Femur (tissue), 1 donor: Measurements from ENCODE around the gene DVL1.
"Not testable (repeated sequence)": the region's sequence is repeated elsewhere in the genome, so short reads cannot be mapped to it uniquely, and the experiment has no call there.

Source experiments
- DNase-seq: peaks from one replicate; pipeline ENCODE4 v3.0.0-alpha.2; 2017

DVL1 gene

DNA sequence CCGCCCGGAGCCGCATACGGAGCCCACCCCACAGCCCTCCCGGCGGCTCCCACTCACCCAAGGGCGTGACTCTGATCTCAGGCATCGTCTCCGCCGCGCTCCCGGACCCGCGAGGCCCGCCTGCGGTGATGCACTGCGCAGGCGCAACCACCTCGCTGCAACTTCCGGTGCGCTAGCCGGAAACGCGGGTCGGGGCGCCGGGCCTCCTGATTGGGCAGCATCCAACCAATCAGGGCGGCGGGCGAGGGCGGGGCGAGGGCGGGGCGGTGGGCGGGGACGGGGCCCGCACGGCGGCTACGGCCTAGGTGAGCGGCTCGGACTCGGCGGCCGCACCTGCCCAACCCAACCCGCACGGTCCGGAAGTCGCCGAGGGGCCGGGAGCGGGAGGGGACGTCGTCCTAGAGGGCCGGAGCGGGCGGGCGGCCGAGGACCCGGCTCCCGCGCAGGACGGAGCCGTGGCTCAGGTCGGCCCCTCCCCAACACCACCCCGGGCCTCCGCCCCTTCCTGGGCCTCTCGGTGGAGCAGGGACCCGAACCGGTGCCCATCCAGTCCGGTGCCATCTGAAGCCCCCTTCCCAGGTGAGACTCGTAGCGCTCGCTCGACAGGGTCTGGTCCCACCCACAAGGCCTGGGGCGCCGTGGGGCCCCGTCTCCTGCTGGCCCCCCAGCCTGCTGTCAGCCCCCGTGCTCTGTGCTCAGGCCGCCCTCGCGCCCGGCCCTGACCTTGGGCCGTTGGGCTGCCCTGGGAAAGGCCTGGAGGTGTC is 24.5 kb downstream of the DVL1 start, which contains the start of the genes CPTP and INTS11:
TSS of gene CPTP (plus strand) at position 279 of the 764 bp plus-strand sequence. CDS start 2,109 bp downstream, outside the sequence.
TSS of gene INTS11 (minus strand) at position 137 of the 764 bp plus-strand sequence. CDS start at position 85, 52 bp downstream.
- peak; percentile 96 for DNase-seq

DNA sequence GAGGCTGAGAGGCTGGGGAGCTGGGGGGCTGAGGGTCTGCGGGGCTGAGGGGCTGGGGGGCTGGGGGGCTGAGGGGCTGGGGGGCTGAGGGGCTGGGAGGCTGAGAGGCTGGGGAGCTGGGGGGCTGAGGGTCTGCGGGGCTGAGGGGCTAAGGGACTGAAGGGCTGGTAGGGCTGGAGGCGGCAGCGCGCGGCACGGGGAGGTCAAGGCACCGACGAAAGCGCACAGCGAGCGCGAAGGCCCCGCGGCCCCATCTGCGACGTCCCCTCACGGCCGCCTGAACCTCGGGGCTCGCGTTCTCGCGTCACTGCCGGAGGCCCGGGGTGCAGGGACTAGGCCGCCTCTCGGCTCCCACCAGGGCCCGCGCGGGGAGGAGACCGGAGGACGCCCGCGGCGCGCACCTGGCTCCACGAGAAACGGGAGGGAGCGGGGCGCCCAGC is 25.1 kb downstream of the DVL1 start:
- no peak for DNase-seq

DNA sequence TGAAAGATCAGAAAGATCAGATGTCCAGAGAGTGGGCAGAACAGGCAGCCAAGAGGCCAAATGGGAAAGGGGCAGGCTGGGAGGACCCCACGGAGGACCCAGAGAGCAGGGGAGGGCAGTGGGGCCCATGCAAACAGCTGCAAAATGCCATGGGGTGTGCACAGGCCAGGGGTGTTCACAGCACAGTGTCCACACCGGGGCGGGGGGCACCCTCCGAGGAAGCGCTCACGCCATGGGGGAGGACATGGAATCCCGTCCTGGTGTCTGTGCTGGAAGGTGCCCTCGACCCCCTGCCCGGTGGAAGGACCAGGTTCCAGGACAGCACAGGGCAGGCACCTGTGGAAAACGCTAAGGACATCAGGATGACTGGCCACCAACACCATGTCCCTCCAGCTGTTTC is 26.3 kb downstream of the DVL1 start:
- no peak for DNase-seq

DNA sequence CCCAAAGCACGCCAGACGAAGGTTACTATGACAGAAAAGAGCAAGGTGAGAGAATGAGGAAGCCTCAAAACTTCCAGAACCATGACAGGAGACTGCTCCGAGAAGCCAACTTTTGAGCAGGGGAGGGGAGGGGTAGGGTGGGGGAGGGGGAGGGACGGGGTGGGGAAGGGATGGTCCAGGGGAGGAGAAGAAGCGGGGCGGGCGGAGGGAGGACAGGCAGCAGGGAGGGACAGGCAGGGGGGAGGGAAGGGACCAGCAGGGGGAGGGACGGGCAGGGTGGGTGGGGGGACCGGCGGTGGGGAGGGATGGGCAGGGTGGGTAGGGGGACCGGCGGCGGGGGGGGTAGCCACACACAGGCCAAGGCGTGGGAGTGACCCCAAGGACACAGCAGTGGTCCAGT is 26.8 kb downstream of the DVL1 start:
- no peak for DNase-seq

DNA sequence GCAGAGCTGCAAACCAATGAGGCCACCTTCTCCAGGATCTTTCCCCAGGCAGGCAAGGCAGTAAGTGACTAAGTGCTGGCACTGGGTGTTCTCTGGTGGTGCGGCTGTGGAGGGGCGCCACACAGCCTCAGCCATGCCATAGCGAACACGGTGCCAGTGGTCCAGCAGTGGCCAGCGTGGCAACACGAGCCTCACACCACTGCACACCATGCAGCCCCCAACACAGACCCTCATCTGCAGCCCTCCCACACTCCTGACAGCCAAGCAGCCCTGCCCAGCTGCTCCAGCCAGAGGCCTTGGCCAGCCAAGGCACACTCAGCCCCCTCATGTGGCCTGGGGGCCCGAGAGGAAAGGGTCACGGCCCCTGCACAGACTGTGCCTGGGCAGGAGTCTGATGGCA is 27.7 kb downstream of the DVL1 start:
- no peak for DNase-seq

DNA sequence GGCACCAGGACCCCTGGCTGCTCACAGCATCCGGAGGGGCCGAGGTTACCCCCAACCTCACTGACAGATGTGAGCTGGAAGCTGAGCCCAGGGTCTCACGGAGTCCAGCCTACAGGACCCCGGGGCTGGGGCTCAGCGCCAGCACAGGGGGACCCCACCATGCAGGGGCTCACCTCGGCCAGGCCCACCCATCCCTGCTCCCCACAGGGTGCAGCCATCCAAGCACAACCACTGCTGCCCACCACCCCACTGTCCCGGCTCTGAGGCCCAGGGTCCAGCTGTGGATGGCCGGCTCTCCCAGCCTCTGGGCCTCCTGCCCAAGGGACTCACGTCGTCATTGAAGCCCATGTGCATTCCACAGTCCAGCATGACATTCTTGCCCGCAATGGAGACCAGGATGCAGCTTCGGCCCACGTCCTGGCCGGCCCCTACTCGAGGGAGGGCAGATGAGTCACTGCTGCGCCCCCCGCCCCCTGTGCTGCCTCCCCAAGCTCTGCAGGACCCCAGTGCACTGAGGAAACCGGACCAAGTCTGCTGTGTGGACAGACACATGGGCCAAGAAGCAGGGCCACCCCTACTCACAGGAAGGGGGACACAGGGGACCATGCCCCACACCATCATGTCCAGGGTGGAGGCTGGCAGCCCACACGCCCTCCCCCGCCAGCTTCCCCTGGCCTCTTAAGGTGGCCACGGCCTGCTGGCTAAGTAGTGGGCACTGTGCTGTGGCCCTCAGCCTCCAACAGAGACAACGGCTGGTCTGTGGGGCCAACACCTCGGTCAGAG is 28.4 kb downstream of the DVL1 start:
- no peak for DNase-seq

DNA sequence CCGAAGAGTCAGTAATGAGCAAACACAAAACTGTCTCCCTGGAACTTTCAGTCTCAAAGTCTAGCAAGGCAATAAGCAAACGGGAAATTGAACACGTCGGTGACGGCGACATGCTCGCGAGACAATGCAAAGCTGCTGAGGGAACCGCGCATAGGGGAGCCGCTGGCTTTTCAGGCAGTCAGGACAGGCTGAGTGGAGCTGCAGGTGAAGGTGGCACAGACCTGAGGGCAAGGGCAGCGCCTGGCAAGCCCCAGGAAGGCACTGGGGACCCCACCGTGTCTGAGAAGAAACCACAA is 29.6 kb downstream of the DVL1 start:
- DNase-seq = no peak

DNA sequence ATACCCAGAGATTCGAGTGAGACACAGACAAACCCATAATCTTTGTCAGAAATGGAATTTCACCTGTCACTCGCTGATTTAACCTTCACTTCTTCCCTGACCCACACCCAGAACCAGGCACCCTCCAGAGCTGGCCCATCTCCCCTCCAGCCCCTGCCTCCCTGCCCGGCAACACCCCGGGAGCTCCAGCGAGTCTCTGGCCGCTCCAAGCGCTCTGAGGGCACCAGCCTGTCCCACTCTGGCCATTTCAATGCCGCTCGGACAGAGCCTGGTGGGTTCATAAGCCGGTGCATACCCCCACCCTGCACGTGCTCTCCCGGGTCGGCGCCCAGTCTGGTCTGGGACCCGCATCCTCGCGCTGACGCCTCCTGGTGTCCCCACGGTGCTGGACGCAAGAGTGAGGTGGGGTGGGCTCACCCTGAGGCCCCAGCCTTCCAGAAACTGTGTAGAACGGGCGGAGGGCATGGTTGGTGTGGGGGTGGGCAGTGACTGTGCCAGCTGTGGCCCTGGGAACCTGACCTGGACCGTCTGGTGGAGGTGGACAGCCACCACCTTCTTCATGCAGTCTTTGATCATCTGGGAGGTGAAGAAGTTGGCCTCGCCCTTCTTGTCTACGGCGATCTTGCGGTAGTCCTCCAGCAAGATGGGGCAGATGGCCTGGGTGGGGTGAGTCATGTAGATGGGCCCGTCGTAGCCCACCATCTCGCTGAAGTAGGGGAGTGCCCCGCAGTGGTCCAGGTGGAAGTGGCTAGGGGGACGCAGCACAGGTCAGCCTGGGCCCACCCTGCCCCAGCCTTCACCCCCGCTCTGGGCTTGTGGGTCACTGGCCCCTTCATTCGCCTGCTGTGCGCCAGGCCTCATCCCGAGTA is 30.2 kb downstream of the DVL1 start:
- no peak for DNase-seq

DNA sequence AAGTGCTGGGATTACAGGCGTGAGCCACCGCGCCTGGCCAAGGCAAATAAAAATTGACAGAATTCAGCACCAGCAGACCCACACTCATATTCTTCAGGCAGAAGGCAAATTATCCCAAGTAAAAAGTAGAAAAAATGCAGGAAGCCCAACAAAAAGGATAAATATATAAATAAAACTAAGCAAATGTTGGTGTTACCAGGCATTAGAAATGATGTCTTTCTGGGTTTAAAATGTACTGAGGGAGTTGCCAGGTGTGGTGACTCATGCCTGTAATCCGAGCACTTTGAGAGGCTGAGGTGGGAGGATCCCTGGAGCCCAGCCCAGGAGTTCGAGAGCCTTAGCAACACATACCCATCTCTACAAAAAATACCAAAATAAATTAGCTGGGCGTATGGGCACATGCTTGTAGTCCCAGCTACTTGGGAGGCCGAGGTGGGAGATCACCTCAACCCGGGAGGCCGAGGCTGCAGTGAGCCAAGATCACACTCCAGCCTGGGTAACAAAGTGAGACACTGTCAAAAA is 31.0 kb downstream of the DVL1 start:
- DNase-seq = peak; percentile 78

DNA sequence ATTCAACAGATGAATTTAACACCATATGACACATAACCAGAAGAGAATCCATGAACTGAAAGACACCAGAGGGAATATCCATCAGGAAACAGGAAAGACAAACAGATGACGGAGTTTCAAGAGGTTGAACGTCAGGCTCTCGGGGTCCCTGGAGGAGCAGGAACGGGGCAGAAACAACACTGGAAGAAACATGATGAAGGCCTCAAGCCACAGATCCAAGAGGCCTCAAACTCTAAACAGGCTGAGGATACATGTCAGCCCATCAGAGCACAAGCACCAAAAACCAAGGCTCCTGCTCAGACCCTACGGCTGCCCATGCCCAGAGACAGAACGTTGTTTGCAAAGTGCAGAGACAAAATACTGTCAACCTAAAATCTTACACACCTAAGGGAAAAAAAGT is 31.8 kb downstream of the DVL1 start:
- DNase-seq = no peak

DNA sequence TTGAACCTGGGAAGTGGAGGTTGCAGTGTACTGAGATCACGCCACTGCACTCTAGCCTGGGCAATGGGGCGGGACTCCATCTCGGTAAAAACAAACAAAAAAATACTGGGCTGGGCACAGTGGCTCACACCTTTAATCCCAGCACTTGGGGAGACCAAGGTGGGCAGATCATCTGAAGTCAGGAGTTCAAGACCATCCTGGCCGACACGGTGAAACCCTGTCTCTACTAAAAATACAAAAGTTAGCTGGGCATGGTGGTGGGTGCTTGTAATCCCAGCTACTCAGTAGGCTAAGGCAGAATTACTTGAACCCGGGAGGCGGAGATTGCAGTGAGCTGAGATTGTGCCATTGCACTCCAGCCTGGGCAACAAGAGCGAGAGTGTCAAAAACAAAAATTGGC is 33.0 kb downstream of the DVL1 start:
- DNase-seq = not testable (repeated sequence)

DNA sequence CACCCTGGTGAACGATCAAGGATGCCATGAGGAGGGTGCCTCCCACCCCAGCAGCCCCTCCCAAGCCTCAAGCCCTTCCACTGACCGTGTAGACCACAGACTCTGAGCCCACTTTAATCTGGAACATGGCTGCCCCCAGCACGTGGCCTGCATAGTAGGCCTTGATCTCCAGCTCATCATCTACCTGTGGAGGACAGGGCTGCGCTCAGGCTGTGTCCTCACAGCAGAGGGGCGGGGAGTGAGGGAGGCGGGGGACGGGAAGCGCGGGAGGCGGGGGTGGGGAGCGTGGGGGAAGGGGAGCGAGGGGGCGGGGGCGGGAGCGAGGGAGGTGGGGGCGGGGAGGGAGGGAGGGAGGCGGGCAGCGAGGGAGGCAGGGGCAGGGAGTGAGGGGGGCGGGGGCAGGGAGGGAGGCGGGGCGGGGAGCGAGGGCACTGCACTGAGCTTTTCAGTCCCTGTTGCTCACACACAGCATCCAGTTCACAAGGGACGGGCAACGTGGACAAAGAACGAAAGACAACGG is 33.7 kb downstream of the DVL1 start:
- DNase-seq = no peak

DNA sequence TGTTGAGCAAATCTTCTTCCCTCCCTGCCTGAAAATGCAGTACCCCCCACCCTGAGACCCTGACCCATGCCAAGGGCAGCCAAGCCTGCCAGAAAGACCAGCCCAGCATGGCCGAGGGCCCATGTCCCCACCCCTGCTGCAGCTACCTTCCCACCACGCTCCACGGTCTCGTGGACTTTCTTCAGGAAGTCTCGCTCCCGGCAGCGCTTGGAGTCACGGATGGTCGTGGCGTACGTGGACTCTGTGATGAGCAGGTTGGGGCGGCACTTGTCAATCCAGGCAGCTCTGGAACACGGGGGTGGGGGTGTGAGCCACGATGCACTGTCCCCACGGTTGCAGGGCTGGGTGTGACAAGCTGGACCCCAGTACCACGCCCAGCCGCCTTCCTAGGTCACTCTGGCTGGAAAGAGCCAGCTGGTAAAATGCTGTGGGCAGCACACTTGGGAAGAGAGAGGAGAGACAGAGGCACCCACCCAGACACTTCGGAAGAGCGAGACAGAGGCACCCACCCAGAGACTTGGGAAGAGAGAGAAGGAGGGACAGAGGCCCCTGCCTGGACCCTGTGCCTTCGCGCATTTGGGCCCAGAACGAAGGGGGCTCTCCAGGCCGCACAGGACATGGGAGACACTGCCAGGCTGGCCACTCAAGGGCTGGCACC is 34.4 kb downstream of the DVL1 start:
- DNase-seq = no peak

DNA sequence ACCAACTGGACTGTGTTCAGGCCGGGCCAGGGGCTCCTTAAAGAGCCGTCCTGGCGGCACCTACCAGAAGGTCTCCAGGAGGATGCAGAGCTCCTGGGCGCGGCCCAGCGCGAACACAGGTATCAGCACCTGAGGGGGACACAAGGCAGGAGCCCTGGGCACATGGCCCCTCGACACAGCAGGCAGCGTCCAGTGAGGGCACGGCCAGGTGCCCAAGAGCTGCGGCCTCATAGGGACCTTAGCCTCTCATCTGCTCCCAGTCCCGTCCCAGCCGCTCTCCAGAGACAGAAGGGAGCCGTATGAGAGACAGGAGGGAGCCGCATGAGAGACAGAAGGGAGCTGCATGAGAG is 35.0 kb downstream of the DVL1 start:
- no peak for DNase-seq

DNA sequence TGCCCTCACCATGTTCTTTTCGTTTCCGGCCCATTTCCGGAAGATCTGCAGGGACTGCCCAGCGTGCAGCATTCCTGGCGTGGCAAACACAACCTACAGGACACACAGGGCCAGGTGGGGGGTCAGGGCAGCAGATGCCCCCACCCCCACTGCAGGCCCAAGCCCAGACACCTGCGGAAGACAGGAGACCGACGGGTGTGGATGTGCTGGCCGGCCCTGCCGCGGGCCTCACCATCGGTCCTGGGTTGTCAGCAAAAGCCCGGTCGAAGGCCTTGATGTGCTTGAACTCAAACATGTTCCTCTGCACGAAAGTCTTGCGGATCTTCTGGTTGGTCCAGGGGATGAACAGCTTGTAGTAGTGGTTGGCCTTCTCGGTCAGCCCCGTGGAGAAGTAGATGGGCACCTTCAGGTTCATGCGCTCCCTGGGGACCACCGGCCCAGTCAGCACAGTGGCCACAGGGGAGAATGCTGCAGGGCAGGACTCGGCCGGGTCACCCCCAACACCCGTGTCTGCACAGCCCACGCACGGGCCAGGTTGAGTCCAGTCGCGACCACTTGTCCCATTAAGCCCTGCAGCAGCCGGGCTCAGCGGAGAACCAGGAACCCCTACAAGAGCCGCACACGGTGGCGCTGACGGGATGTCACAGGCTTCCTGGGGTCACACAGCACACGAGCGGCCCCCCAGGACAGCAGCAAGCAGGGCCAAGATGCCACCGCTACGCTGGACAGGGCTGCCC is 35.5 kb downstream of the DVL1 start:
- DNase-seq = no peak

DNA sequence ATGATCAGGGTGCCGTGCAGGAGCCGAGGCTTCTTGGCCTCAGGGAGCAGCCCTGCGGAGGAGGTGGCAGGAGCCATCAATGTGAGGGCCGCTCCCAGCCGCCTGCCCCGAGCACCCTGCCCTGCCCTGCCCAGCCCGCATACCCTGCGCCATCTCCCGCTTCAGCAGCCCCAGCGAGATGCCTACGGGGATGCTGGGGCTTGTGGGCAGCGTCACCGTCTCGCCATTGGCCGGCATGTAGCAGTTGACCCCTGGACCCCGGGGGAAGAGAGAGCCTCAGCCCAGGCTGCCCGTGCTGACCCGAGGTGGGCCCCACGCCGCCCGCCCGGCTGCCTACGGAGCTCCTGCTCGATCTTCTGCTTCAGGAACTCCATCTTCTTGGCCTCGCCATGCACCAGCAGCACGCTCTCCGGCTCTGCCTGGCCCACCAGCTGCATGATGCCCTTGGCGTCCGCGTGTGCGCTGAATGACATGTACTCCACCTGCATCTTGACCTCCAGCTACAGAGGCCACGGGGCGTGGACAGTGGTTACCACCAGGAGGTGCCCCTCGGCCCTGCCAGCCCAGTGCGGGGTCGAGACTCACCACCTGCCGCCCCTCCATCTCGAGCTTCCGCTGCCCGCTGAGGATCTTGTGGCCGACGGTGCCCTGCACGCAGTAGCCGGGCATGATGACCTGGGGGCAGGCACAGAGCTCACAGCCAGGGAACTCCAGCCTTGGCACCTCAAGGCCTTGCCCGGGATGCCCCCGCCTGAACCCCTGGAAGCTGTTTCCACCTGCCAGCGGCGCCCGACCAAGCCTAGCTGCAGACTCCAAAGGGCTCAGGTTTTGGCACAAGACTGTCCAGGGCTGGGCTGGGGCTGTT is 36.5 kb downstream of the DVL1 start:
- DNase-seq = no peak

DNA sequence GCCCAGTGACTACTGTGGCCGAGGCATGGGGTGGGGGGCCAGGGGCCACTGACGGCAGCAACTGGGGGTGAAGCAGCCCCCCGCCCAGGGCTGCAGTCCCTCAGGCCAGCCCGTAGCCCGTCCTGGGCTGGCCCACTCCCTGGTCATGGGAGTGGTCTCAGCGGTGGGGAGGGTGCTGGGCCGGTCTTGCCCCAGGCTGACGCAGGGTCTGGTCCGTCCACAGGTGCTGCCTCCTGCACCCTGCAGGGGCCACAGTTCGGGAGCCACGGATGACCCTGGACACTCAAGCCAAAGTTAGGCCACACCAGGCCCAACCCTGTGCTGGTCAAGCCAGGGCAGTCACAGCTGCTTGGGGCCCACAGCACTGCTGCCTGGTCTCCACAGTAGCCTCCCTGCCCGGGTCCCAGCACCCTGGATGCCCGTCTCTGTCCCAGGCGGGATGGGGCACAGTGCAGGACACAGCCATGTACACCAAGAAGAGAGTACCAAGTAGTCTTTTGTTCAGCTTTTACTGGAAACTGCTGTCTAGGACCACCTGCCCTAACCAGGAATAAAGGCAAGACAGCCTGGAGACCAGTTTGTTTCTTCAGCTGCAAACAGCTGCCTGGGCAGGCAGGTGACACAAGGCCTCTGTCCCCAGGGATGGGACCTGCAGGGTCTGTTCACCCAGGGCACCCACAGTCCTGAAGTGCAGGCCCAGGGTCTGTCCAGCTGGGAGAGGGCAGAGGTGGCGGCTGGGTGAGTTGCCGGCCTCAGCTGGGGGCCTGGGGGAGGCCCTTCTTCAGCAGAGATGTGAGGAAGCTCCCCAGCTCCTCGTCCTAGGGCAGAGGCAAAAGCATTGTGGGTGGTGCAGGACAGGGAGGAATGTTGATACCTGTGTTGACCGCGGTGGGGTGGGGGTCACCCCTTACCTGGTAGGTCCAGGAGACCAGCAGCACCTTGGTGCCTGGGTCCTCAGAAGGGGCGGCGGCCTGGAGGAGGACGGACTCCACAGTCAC is 37.8 kb downstream of the DVL1 start:
- DNase-seq = no peak

DNA sequence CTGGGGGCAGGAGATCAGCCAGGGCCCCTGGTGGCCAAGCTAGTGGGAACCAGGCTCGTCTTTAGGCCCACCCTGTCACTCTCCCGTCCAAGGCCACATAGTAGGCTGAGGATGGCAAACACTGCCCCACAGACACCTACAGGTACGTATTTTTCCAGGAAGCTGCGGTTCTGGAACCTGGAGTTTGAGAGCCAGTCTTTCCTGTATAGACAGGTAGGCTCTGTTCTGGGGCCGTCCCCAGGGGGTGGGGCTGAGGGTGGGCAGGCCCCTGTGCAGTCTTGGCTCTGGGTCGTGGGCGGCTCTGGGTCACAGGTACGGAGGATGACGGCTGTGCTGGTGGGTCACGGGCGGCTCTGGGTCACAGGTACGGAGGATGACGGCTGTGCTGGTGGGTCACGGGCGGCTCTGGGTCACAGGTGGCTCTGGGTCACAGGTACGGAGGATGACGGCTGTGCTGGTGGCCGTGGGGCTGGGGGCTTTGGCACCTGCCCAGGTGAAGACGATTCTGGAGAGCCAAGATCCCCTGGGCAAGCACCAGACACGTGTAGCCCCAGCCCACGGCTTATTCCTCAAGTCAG is 38.7 kb downstream of the DVL1 start:
- no peak for DNase-seq

DNA sequence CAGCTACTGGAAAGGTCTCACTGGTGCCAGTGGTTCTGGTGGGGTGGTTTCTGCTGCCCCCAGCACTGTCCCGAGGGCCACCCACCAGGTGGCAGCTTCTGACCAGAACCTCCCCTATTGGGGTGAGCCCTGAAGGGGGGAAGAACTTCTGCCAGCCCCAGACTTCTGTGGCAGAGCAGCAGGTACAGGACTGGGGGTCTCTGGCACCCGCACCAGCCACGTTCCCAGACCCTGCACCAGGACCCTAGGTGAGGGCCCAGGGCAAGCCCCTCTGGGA is 39.2 kb downstream of the DVL1 start:
- no peak for DNase-seq
